Activated T-helper 2 cell treated with anti-CD3 and anti-CD28 coated beads, Interferon-gamma antibody, Interleukin-2, Interleukin-4, amounts not matched to agents 10 μg/mL and 5 μg/mL and 100 μg/mL, durations not matched to agents 14 hours and 24 hours and 36 hours (primary cell): ENCODE data around the gene ZNF316. TPM values are rescaled to one million over a fixed set of nuclear protein-coding genes. Genes with fewer than 3 reads are reported as not detected.

Experiments used
- DNase-seq: peaks from one replicate; pipeline ENCODE4 v3.0.0; 2021; ENCODE audit warnings: low spot score
- H3K27ac Mint-ChIP-seq: one replicate; pipeline ENCODE4 v1.8.0; 2021; ENCODE audit warnings: mixed read lengths
- H3K27me3 Mint-ChIP-seq: one replicate; pipeline ENCODE4 v1.8.0; 2021; ENCODE audit warnings: low read depth, mixed read lengths
- H3K36me3 Mint-ChIP-seq: one replicate; pipeline ENCODE4 v1.8.0; 2021; ENCODE audit warnings: low read depth, mixed read lengths
- H3K4me1 Mint-ChIP-seq: one replicate; pipeline ENCODE4 v1.8.0; 2021; ENCODE audit warnings: low read depth, mixed read lengths
- H3K4me3 Mint-ChIP-seq: one replicate; pipeline ENCODE4 v1.8.0; 2021; ENCODE audit warnings: low read depth, mild to moderate bottlenecking, moderate library complexity, mixed read lengths
- H3K9me3 Mint-ChIP-seq: one replicate; pipeline ENCODE4 v1.8.0; 2021; ENCODE audit warnings: mixed read lengths
- intact Hi-C: fragments of 100-400 bp; cut with micrococcal nuclease; formaldehyde crosslinking; loops from one replicate; pipeline ENCODE4 v1.15.1; 2023
- total RNA-seq: library from RNA; stranded (reverse); gene quantifications from 2 replicates; pipeline ENCODE4 v1.2.3, GENCODE V29; 2022

ZNF316 gene
- total RNA-seq, 1 donor from 2014 or later, result 21.9 TPM

DNA sequence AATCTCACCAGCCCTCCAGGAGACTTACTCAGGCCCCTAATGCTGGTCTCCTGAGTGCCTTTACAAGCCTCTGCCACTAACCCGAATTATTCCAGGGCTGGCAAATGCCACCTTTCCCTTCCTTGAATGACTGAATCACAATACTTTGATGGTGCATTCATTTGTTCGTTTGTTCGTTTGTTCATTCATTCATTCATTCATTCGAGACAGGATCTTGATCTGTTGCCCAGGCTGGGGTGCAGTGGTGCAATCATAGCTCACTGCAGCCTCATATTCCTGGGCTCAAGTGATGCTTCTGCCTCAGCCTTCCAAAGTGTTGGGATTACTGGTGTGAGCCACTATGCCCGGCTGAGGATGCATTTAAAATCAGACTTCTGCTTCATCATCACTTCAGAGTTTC is 63.7 kb downstream of the ZNF316 start:
- Mint-ChIP-seq H3K27ac (no peak overlapping the region), H3K36me3 (peaks cover 31% of the 10 kb centered on the region), H3K9me3 (peaks cover 53% of the 10 kb centered on the region), H3K4me3 (no peak overlapping the region), H3K27me3 (no peaks in the 10 kb centered on the region), H3K4me1 (peaks cover 19% of the 10 kb centered on the region)
- intact Hi-C loops, result no loop called here
- DNase-seq, result no peak

DNA sequence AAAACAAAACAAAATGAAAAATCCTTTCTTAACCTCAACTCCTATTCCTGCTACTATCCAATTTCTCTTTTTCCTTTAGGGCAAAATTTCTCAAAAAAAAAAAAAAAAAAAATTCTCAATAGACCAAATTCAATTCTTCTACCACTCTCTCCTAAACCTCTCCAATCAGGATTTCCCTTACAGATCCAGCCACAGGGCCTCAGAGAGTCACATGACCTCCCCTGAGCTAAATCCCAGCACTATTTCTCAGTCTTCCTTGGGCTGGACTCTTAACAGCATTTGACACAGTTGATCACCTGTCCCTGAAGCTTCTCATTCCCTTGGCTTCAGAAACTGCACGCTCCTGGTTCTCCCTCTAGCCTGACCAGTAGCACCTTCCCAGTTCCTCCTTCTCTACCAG is 64.7 kb downstream of the ZNF316 start:
- intact Hi-C loops, result no loop called here
- no peaks in the 10 kb centered on the region for H3K27me3 Mint-ChIP-seq
- H3K36me3 Mint-ChIP-seq, result peaks cover 36% of the 10 kb centered on the region
- peaks cover 21% of the 10 kb centered on the region for H3K4me1 Mint-ChIP-seq
- no peak overlapping the region for H3K27ac Mint-ChIP-seq
- no peak for DNase-seq
- no peak overlapping the region for H3K4me3 Mint-ChIP-seq
- peaks cover 53% of the 10 kb centered on the region for H3K9me3 Mint-ChIP-seq

Other genes with a start within 250 kb of the ZNF316 start
- gene DAGLB, start 189.4 kb upstream of the ZNF316 start, total RNA-seq, result 21.8 and 22.3 TPM in 2 replicates
- 68.7 and 78.3 TPM in 2 replicates for gene KDELR2, start 153.2 kb upstream of the ZNF316 start, total RNA-seq
- 0.18 and 0.23 TPM in 2 replicates for gene GRID2IP, start 85.9 kb upstream of the ZNF316 start, total RNA-seq
- 23.9 and 29.9 TPM in 2 replicates for gene ZDHHC4, start 59.9 kb upstream of the ZNF316 start, total RNA-seq
- 41.1 and 42.1 TPM in 2 replicates for gene INTS15, start 47.3 kb upstream of the ZNF316 start, total RNA-seq
- 0.23 TPM in 2 replicates for gene ZNF853, start 21.7 kb upstream of the ZNF316 start, total RNA-seq
- gene ZNF12, start 69.6 kb downstream of the ZNF316 start, total RNA-seq, result 21.9 and 22.8 TPM in 2 replicates
- 0.23 TPM in 1 of 2 replicates, not detected in the other for gene RSPH10B2, start 116.8 kb downstream of the ZNF316 start, total RNA-seq
- gene CCZ1B, start 189.0 kb downstream of the ZNF316 start, total RNA-seq, result 83.1 and 85.7 TPM in 2 replicates